HuH-7 (cell line): Measurements from ENCODE around the gene TMEM204.

Experiments
- DNase-seq: peaks from one replicate; pipeline ENCODE4 v3.0.0; 2011; ENCODE audit warnings: low spot score

Gene TMEM204

GRCh38 chr16:1499756-1500464 is 33.6 kb upstream of the TMEM204 start:
- no peak for DNase-seq

- no peak for DNase-seq
These were observed 32.9 kb upstream of the TMEM204 start for GRCh38 chr16:1500465-1501150.

- DNase-seq, result no peak
These were observed 31.8 kb upstream of the TMEM204 start for GRCh38 chr16:1501630-1502029.

- DNase-seq, result no peak
These were observed 31.1 kb upstream of the TMEM204 start for GRCh38 chr16:1502092-1503004.

GRCh38 chr16:1503110-1503955 is 30.1 kb upstream of the TMEM204 start:
- DNase-seq, result no peak

GRCh38 chr16:1505073-1505844 is 28.2 kb upstream of the TMEM204 start:
- no peak for DNase-seq

GRCh38 chr16:1505912-1506311 is 27.6 kb upstream of the TMEM204 start:
- no peak for DNase-seq

- no peak for DNase-seq
These were observed 26.8 kb upstream of the TMEM204 start for GRCh38 chr16:1506494-1507213.

GRCh38 chr16:1508494-1509187 is 24.8 kb upstream of the TMEM204 start:
- no peak for DNase-seq

- DNase-seq, result no peak
These were observed 23.9 kb upstream of the TMEM204 start for GRCh38 chr16:1509307-1510221.

GRCh38 chr16:1510272-1510671 is 23.2 kb upstream of the TMEM204 start:
- DNase-seq, result no peak

- DNase-seq, result no peak
These were observed 22.5 kb upstream of the TMEM204 start for GRCh38 chr16:1510941-1511351.

- DNase-seq, result no peak
These were observed 21.6 kb upstream of the TMEM204 start for GRCh38 chr16:1511662-1512569.

GRCh38 chr16:1512774-1513173 is 20.7 kb upstream of the TMEM204 start:
- DNase-seq, result no peak

- DNase-seq, result no peak
These were observed 19.0 kb upstream of the TMEM204 start for GRCh38 chr16:1514507-1514906.

- DNase-seq, result no peak
These were observed 14.8 kb upstream of the TMEM204 start for GRCh38 chr16:1518626-1519135.

- DNase-seq, result no peak
These were observed 13.6 kb upstream of the TMEM204 start for GRCh38 chr16:1519831-1520230.
